Middle frontal gyrus (tissue), 1 donor: ENCODE measurements around the gene ING1.

ENCODE experiments used
- DNase-seq: peaks from one replicate; pipeline ENCODE4 v3.0.0-alpha.2; 2015; ENCODE audit warnings: low spot score; ENCODE audit errors: extremely low spot score

Gene ING1

GRCh38 chr13:110770678-110771077 is 57.2 kb downstream of the ING1 start:
- no peak for DNase-seq

- DNase-seq: no peak
Observed at GRCh38 chr13:110771194-110771593, 57.7 kb downstream of the ING1 start.

GRCh38 chr13:110772091-110772984 is 58.8 kb downstream of the ING1 start:
- no peak for DNase-seq
